Measurements from ENCODE around the gene SNAI3.

GRCh38 chr16:88653101-88653500 lies 33.2 kb downstream of the SNAI3 start:
- no peak for TF ChIP-seq CTCF (IDR thresholded peaks at IDR 0.05)
- no peak for TF ChIP-seq POLR2A (IDR thresholded peaks at IDR 0.05)

Data from esophagus squamous epithelium (tissue), 4 donors.